Omental fat pad (tissue), 4 donors: ENCODE measurements around the gene LKAAEAR1. TPM values are rescaled to one million over a fixed set of nuclear protein-coding genes. Genes with fewer than 3 reads are reported as not detected.
"Not testable (repeated sequence)": the region's sequence is repeated elsewhere in the genome, so short reads cannot be mapped to it uniquely, and the experiment has no call there.

Experiments used
- ATAC-seq: fragments of 150-250 bp; one replicate; pipeline ENCODE4 v1.9.1; 2016; ENCODE audit warnings: mild to moderate bottlenecking, moderate library complexity; ENCODE audit not compliant: low FRiP score
- DNase-seq: peaks from one replicate; pipeline ENCODE4 v3.0.0-alpha.2; 2019; ENCODE audit warnings: low spot score
- total RNA-seq, 4 donors: library from RNA; depleted of rRNA; stranded (reverse); fragments of >200 nt; gene quantifications; one replicate each; pipeline ENCODE4 v1.1.0, GENCODE V29; 2016
- TF ChIP-seq, protein P1 (sequence below), 3 donors: fragments of 450-650 bp; IDR thresholded peaks; one replicate each; pipeline ENCODE4 v1.5.1; 2016 to 2017; ENCODE audit warnings: antibody characterized with exemption in 3 of 3, mild to moderate bottlenecking in 3 of 3, moderate library complexity in 2 of 3

Gene LKAAEAR1
- total RNA-seq, 4 donors from 2014 or later = 0.65 TPM; not detected in 3

GRCh38 chr20:64121586-64121985 lies 37.4 kb upstream of the LKAAEAR1 start:
- no peak for ATAC-seq
- TF ChIP-seq, protein P1, sequence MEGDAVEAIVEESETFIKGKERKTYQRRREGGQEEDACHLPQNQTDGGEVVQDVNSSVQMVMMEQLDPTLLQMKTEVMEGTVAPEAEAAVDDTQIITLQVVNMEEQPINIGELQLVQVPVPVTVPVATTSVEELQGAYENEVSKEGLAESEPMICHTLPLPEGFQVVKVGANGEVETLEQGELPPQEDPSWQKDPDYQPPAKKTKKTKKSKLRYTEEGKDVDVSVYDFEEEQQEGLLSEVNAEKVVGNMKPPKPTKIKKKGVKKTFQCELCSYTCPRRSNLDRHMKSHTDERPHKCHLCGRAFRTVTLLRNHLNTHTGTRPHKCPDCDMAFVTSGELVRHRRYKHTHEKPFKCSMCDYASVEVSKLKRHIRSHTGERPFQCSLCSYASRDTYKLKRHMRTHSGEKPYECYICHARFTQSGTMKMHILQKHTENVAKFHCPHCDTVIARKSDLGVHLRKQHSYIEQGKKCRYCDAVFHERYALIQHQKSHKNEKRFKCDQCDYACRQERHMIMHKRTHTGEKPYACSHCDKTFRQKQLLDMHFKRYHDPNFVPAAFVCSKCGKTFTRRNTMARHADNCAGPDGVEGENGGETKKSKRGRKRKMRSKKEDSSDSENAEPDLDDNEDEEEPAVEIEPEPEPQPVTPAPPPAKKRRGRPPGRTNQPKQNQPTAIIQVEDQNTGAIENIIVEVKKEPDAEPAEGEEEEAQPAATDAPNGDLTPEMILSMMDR (IDR thresholded peaks at IDR 0.05) = no peak
- no peak for DNase-seq

GRCh38 chr20:64119681-64120341 lies 35.6 kb upstream of the LKAAEAR1 start:
- DNase-seq (peak; percentile 21), ATAC-seq (peak; percentile 30)

DNA sequence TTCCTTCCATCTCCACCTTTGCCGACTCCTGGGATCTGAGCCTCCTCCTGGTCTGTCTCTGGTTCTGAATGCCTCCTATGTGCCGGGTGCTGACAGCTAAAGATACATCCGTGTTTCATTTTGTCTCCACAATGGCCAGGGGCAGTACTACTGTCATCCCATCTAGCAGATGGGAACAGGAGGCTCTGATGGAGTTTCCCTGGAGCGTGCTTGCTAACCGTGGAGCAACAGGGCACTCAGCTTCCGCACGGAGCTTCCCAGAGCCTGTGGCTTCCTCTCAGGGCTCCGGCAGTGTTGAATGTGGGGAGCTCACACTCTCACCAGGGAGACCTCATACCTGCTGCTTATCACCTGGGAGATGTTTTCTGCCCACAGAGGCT lies 35.1 kb upstream of the LKAAEAR1 start:
- ATAC-seq = no peak
- TF ChIP-seq, protein P1 (IDR thresholded peaks at IDR 0.05) = no peak
- no peak for DNase-seq

More at GRCh38 chr20:64119681-64120341, 35.6 kb upstream of the LKAAEAR1 start:
- TF ChIP-seq, protein P1 (IDR thresholded peaks at IDR 0.05) = no peak

GRCh38 chr20:64117432-64117777 lies 33.2 kb upstream of the LKAAEAR1 start:
- not testable (repeated sequence) for ATAC-seq, DNase-seq

DNA sequence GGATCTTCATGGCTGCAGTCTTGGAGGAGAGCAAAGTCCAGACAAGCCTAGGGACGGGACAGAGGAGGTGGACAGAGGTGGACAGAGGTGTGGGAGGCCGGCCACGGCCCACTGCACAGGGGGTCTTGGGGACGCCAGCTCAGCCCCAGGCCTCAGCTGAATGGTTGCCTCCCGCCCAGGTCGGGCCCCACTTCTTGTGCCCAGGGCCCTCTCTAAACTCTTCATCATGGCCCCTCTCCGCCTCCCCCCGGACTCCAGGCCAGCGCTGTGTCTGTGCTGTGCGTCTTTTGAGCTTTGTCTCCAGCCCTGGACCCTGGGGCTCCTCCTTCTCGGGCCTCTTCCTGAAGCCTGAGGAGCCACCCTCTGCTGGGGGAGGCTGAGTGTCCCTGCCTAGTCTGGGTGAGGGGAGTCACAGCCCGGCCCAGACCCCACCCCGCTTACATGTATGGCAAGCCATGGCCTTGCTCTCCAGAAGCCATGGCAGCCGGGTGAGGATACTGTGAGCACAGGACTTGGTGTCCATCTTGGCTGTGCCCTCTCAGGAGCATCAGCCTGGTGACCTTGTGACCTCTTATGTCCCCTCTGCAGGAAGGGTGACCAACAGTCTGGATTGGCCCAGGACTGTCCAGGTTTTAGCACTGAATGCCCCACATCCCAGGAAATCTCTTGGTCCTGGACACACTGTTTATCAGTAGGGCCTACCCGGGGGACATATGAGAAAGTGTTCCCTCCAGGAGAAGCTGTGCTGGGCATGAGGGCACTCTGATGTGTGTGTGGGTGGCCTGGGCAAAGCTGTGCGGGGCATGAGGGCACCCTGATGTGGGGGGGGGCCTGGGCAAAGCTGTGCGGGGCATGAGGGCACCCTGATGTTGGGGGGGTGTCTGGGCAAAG lies 32.6 kb upstream of the LKAAEAR1 start:
- DNase-seq = peak; percentile 10
- TF ChIP-seq, protein P1 (IDR thresholded peaks at IDR 0.05) = no peak
- no peak for ATAC-seq

GRCh38 chr20:64116016-64116415 lies 31.8 kb upstream of the LKAAEAR1 start:
- no peak for ATAC-seq
- DNase-seq = peak; percentile 13
- TF ChIP-seq, protein P1 (IDR thresholded peaks at IDR 0.05) = no peak

- DNase-seq (no peak), ATAC-seq (no peak)
- TF ChIP-seq, protein P1 (IDR thresholded peaks at IDR 0.05) = no peak
These were observed 31.1 kb upstream of the LKAAEAR1 start for GRCh38 chr20:64115171-64115911.
